DMS53 treated with DMSO at 0.1 percent for 48 hours (cell line): ENCODE measurements around the gene E2F4.
A peak's percentile ranks its signal among the peaks of the same experiment; 100 is the strongest.

Source experiments
- DNase-seq: peaks from one replicate; lab custom pipeline; 2025; ENCODE audit not compliant: unreplicated experiment; lab: John Stamatoyannopoulos, UW

Gene E2F4, protein sequence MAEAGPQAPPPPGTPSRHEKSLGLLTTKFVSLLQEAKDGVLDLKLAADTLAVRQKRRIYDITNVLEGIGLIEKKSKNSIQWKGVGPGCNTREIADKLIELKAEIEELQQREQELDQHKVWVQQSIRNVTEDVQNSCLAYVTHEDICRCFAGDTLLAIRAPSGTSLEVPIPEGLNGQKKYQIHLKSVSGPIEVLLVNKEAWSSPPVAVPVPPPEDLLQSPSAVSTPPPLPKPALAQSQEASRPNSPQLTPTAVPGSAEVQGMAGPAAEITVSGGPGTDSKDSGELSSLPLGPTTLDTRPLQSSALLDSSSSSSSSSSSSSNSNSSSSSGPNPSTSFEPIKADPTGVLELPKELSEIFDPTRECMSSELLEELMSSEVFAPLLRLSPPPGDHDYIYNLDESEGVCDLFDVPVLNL

DNA sequence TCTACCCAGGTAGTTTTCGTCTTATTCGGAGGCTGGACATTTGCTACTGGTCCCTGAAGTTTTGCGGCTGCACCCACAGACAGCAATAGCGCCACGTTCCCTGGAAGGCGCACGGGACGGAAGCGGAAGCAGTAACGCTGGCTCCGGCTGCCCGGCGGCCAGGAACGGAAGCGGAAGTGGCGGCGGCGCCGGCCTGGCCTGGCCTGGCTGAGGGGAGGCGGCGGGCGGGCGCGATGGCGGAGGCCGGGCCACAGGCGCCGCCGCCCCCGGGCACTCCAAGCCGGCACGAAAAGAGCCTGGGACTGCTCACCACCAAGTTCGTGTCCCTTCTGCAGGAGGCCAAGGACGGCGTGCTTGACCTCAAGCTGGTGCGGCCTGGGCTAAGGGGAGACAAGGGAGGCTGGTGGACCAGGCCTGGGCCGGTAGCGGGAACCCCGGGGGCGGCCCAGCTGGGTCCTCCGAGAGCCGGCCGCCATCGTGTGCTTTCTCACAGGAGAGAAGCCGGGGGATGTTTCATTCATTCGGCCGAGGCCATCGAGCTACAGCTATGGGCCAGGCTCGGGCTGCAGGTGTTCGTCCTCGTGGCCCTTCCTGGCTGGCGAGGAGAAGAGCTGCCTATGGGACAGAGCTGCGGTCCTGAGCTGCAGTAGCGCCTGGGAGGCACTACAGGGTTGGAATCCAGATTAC lies at the start of gene E2F4:
Gene E2F4 (plus strand): TSS at position 161 of the 687 bp plus-strand sequence. CDS start 73 bp downstream, at position 234.
- peak; percentile 77 for DNase-seq

DNA sequence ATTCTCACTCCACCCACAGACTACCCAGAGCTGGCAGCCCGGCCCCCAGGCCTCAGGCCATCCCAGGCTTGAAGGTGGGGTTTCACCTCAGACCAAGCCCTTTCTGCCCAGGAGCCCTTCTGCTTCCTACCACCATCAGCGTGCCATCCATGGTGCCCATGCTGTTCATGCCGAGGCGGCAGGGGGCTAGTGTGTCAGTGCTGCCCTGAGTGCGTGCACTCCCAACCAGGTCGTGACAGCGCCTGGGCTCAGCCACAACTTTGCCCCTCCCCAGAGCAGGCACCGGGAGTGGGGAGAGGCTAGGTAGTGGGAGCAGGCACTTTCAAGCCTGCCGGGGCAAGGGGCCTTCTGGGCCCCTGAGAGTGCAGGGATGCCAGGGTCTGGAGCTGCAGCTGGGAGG lies 49.6 kb upstream of the E2F4 start:
- DNase-seq = no peak

DNA sequence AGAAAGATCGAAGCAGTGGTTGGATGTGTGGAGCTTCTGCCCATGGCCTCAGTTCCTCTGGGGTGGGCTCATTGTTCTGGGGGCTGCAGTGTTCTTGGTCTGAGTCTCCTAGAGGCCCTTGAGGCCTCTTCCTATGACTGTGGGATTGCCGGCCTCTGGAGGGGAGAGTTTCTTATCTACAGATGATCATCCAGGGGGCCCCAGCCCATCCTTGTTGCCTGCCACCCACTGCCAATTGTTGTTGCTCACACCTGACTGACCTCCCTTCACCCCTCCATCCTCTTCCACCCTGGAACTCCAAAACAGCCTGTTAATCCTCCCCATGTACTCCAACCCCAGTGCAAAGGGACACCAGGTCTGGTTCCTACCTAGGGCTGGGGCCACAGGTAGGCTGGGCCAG lies 47.0 kb upstream of the E2F4 start:
- no peak for DNase-seq

DNA sequence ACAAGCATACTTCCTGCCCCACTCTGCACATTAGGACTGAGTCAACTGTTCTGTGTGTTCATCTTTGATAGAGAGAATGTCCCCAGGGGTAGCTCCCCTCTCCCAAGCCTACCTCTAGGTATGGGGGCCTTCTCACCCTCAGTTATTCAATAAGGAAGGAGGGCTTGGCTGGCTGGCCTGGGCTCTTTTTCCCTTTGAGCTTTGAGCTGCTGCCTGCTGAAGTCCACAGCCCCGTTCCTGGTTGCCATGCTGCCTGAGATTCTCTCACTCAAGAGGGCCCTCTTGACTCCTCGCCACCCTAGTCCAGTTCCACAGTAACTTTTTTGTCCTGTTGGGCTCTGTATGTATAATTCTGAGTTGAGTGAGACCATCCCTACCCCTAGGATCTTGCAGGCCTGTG lies 46.2 kb upstream of the E2F4 start:
- no peak for DNase-seq

DNA sequence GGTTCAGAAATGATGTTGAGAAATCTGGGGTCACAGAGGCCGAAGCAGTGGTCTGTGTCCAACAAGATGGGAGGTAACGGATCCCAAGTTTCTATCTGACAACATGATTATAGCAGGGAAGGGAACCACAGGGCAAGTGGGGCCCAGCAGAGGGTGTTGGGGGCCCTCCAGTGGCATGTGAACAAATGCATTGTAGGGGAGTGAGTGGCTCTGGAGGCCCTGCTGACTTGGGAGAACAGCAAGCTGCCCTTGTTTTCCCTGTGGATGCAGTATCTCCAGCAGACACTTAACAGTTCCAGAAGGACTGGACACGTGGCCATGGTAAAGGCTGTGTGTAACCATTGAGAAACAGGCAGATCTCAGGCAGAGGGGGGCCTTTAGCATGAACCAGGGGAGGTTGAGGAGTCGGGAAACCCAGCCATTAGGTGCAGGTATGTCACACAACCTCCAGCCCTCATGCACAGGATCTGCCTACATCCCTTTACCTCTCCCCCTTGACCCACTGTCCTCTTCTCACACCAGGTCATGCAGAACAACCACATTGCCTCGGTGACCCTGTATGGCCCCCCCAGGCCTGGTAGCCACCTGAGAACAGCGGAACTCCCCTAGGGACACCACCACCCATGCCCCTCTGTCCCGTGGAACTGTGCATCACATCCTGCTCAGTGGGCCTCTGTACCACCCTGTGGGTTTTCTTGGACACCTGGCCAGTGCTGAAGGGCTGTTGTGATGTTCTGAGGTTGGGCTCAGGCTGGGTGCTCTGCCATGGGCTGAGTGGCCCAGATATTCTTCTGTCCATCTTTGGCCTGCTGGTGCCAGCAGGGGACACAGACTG lies 45.2 kb upstream of the E2F4 start:
- DNase-seq = no peak

DNA sequence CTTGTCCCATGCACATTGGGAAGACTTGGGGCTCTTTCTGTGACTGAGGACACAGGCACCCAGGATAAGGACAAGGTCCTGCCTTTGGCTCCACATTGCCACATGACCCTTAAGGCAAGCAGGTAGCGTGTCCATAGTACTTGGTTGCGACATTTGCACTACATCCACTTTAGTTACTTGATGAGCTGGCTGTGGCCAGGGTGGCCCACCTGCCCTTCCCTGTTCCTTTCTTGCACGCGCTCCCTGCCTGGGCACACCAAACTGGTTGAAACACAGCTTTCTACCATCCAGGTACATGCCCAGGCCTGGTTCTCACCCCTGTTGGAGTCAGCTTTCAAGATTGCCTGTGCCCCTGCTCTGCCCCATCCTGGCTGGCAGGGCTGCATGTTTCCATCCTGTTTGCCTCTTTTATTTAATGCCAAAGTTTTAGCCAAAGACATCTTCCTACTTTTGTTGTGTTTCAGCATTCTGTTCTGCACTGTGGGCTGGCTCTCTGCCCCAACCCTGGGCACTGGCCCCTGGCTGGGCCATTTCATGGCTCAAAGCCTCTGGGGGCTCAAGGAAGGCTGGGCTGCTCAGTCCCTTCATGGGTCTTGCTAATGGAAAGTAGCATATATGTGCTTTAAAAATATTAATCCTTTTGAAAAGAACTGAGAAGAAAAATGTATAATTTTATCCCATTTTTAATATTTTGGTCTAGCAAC lies 44.4 kb upstream of the E2F4 start:
- DNase-seq = no peak

DNA sequence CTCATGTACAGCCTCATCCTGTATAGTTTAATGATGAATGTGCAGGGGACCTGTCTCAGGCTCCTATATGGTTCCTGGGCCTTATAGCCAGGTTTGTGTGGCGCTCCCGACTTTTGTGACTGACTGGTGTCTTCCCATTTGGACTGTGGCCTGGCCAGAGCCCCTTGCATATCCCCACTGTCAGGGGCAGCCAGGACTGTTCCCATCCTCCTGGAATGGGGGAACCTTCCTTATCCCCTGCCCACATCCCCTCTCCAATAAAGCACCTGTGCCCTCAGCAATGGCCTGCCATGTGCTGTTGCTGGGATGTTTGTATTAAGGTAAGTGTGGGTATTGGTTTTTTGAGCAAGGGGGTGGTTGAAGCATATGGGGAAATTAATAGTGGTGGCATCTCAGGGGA lies 43.7 kb upstream of the E2F4 start:
- no peak for DNase-seq

DNA sequence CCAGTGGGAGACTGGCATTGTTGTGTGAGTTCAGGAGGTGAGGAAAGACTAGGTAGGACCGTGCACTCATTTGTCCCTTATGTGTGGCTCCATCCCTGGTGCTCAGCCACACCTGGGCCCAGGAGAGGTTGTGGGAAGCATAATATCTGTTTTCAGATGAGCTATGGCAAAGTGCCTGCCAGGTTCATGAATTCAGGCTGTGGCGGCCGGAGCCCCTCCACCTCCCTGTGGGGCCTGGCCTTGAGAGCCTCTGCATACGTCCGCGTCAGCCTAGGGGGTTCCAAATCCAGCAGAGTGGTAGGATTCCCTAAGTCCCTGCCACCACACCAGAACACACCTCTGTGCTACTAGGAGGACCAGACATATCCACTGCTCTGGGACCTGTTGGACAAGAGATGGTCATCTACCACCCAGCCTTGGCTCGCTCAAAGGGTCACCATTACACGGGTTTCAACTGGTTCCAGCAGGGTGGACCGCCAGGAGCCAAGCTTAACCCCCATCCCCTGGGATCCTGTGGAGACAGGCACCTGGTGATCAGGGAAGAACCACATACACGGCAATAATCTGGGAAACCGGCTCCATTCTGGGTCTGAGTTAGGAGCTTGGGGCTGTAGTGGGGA lies 43.2 kb upstream of the E2F4 start:
- no peak for DNase-seq

DNA sequence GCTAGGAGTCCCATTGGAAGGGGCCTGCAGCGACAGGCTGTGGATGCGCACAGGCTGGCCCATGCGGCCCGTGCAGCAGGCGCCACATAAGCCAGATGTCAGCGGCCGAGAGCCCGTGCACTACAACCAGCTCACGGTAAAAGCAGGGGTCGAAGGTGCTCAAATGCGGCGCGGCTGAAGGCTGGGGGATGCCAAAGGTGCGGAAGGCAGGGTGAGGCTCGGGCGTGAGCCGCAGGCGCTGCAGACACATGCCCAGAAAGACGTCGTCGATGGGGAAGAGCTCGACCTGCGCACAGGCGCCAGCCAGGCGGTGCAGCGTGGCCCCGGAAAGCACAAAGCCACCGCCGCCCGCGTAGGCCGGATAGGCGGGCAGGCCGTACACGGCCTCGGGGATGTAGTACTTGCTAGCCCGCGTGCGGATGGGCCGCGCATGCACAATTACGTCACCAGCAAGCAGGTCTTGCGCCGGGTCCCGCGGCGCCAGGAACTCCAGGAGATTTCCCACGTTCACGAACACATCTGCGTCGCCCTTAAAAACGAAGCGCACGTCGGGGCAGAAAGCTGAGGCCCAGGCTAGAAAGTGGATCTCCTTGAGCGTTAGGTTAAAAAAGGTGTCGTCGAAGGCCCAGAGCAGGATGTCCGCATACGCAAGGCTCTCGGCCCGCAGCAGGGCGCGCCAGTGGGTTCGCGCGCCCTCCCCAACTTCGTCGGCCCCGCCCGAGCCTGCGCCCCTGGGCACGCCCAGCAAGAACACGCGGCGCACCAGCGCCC lies 42.5 kb upstream of the E2F4 start:
- no peak for DNase-seq

DNA sequence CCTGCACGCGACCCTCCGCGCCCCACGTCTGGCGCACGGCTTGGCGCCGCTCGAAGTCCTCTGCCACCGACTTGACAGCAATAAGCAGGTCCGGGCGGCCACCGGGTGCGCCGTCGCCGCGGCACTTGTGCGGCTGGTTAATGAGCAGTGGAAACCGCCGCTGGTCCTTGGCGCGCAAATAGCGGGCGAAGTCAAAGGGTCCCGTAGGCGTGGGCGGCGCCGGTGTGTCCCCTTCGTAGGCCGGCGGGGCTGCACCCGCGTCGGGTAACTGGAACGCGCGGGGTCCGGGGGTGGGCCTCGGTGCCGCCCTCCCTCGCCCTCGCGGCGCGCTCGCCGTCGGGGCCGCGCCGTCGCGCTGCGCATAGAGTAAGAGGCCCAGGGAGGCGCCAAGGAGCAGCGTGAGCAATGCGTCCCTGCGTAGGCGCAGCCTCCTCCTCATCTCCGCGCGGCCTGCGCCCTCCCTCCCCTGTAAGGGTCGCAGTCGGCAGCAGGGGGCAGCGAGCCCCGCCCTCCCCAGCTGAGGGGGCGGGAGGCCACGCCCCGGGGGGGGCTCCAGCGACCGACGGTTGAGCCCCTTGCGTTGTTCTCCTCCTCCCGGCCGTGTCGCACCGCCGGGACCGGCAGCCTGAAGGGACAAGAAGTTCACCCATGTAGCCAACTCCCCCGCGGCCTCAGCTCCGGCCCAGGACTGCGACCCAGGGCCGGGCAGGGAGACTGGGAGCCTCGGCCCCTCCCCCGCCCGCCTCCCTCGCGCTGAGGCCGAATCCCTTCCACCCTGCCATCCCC lies 41.7 kb upstream of the E2F4 start:
- no peak for DNase-seq

DNA sequence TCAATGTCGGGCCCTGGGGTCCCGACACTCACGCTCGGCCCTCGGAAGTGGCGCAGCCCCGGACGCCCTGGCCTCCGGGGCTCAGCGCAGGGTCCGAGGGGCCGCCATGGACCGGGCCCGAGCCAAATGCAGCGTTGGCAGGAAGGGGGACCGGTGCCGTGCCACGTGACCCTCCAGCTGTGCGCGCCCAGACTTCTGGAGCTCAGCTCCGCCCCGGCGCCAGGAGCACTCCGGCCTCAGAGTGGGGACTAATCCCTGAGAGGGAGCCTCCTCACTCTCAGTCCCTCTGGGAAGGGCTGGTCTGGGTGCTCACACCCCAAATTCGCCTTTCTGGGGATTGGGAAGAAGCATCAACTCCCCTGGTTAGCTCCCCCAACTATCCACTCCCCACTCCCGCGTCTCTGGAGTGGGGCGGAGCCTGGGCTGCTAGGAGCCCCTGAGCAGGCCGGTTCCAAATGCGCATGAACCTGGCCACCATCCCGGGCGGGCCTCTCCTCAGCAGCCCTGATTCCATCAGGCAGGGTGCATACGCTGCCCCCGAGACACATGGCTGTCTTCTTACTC lies 41.0 kb upstream of the E2F4 start, which contains the start of gene B3GNT9:
Gene B3GNT9 (minus strand): TSS at position 166 of the 564 bp plus-strand sequence. CDS start 513 bp downstream, outside the sequence.
- peak; percentile 37 for DNase-seq

DNA sequence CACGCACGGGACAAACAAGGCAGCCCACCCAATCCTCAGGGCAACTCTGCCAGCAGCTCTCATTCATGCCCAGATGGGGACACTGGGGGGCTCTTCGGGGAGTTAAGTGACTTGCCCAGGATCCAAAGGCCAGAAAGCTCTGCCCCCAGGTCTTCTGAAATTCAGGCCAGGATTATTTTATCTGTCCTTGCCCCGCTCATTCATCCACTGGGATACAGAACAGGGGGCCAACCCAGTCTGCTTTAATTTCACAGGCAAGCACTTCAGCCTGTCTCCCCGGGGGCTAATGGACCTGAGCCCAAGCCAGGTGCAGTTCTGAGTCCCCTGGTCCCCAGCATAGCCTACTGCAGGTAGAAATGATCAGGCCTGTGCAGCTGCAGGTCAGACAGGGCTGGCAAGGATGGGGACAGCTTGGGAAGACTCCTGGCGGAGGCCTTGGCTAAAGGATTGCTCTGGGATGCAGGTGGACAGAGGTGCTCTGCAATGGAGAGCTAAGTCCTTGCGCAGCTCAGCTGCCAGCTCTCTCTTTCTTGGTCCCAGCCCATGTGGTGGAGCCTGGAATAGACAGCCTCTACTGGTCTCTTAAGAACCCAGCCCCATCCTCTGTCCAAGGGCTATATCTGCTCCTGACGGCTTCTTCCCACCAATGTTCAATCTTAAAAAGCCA lies 40.4 kb upstream of the E2F4 start:
- no peak for DNase-seq

DNA sequence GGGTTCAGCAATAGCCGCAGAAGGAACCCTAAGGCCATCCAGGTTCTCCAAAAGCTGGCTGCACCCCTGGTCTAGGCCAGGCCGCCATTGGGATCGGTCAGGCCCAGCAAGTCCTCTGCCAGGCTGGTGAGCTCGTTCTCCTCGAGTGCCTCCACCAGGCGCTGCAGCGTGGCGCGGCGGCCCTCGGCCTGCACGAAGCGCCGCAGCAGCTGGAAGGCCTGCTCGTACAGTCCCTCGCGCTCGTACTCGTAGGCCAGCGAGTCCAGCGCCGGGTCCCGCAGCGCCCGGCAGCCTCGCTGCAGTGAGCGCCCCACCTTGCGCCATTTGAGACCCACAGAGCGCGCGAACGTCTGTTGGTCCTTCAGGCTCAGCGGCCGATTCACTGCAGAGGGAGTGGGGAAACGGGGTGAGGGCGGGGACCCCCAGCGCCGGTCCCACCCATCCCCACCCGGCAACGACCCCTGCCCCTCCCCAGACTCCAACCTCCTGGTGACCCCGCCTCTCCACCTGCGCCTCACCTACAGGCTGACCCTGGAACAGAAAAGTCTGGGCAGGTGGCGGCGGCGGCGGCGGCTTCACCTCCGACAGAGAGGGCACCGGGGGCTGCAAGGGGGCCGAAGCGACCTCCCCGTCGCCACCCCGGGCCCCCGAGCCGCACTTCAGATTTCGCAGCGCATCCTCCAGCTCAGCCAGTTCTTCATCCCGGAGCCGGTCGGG lies 37.2 kb upstream of the E2F4 start:
- DNase-seq = no peak

DNA sequence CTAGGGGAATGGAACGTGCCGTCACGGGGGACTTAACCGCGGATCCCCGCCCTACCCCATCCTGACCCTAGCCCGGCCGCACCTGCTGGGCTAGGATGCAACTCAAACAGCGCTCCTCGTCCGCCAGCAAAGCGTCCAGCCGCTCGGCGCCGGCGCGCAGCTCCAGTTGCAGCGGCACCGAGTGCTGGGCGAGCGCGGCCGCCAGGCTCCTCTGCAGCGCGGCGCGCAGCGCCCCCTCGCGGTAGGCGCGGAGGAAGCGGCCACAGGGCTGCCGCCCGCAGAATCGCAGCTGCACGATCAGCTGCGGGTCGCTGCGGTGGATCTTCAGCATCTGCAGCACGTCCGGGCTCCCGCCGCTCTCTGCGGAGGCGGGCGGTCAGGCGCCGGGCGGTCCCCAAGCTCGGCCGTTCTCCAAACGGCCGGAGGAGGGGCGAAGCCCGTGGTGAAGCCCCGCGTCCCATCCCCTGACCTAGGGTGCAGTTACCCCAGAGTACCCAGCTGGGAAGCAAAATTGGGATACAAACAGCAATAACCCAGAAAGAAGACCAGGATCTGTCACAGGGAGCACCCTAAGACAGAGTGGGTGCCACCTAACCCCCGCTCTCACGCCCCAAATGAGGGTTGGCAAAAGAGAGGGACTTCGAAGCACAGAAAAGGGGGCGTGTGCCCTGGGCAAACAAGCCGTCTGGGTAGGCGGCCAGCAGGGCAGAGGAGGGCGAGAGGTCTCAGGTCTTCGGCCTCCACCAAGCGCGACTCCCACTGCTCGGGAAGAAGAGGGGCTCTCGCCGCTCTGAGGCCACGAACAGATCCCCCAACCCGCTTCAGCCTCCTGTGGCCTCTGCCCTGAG lies 36.4 kb upstream of the E2F4 start:
- DNase-seq = peak; percentile 34

DNA sequence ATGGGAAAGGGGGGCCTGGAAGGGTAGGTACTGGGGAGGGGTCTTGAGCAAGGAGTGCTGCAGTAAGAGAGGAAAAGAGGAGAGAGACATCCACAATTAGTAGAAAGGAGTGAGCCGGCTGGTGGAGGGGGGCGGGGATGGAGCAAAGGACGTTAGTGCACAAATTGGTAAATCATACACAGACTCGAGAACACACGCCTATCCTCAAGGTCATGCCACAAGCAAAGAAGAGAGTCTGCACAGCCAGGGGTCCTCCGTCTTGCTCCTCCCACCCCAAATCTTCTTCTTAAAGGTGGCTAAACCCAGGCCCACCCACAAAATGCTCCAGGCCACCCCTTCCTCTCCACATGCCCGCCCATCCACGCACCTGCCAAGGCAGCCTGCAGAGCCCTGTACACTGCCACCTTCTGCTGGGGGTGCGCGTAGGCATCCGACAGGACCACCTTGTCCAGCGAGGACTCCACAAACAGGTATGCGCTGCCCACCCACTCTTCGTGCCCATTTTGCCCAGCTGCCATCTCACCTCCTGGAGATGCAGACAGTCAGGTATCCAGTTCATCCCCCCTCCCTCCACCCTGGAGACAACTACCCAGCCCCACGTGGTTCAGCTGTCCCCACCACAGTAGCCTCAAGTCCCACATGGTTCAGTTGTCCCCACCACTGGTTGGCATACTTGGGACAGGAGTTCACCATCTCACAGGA lies 35.7 kb upstream of the E2F4 start:
- DNase-seq = no peak
